ENCODE results near the gene GRID1.

The GRID1 gene

DNA sequence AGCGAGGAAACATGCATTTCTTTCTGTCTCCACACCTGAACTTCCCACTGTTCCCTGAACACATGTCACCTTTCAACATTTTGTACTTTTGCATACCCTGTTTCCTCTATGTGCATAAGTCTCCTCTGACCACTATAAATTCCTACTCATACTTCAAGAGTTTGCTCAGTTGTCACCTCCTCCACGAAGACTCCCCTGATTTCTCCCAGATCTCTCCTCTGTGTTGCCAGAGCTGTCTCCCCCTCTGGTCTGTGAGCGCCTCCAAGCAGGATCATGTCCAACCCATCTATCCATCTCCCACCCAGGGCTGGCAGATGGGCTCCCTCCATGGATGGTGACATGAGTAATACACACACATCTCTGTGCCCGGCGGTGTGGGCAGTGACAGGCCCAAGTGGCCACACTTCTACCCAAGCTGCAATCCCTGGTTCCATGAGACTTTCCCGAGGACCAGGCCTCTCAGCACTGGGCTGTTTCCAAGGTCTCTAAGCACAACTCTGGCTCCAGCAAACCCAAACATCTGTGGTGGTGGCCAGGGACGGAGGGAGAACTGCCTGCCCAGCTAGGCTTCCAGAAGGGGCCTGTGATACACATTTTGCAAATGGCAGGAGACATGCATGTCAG, 135.9 kb downstream of the GRID1 start:
- no peak for DNase-seq (ENCODE audit: low read depth, low spot score)

GRCh38 chr10:86229811-86230556, 136.6 kb downstream of the GRID1 start:
- no peak for DNase-seq (ENCODE audit: low read depth, low spot score)

DNA sequence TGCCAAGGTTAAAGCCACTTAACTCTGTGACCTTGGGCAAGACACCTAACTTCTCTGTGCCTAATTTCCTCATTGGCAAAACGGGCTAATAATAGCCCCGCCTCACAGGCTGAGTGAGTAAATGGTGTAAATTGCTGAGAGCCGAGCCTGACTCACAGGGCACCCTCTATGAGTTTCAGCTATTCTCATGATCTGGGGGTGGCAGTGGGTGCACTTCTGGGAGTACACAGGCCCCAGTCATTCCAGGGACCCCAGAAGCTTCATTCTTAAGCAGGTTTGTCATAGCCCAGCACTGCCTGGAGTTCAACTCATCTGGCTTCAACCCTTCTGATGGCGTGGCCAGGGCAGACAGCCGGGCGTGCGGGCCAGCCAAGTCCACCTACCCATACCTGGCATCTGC, 137.2 kb downstream of the GRID1 start:
- no peak for DNase-seq (ENCODE audit: low read depth, low spot score)

- no peak for DNase-seq (ENCODE audit: low read depth, low spot score)
These were observed 138.9 kb downstream of the GRID1 start for GRCh38 chr10:86227501-86228258.

- no peak for DNase-seq (ENCODE audit: low read depth, low spot score)
These were observed 139.8 kb downstream of the GRID1 start for GRCh38 chr10:86226781-86227201.

DNA sequence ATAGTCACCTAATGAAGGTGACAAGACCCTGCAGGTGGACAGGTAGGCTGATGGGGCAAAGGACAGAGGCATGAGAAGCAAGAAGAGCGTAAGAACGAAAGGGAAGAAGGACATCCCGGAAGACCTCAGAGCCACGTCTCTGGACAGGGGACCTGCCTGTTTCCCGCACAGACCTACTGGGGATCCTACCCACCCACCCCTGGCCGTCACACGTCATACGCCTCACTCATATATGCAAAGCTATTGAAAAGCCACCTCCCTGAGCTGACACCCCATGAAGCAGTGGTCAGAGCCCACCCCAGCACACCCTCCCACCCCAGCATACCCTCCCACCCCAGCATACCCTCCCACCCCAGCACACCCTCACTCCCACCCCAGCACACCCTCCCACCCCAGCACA, 140.6 kb downstream of the GRID1 start:
- no peak for DNase-seq (ENCODE audit: low read depth, low spot score)

GRCh38 chr10:86225103-86225782, 141.4 kb downstream of the GRID1 start:
- DNase-seq (ENCODE audit: low read depth, low spot score), result peak; percentile 29

DNA sequence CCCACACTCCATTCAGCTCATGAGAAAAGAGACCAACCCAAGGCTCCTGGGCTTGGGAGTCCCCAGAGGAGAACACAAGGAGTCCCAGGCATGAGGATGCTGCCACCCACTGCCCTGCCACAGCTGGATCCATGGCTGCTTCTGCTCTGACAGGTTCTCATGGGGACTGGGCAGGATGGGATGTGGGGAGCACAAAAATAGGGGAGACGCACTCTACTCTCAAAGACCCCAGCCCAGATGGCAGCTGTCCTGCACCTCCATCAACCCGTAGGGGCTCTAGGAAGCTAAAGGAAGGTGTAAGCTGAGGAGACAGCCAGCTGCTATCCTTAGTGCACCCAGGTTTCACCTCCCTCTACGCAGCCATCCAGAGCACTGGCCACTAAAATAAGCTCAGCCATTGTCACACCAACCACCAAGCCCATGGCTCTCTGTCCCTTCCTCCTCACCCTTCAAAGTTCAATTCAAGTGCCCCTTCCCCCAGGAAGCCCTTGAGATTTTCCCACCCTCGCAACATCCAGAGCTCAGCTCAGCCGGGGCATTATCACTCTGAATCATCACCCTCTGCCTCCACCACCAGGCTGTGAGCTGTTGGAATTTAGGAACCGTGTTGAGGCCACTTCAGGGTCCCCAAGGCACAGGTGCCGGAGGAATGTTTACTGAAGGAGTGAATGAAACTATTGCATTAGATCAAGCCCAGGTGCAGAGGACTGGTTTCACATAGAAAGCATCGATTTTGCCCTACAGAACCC, 142.1 kb downstream of the GRID1 start:
- no peak for DNase-seq (ENCODE audit: low read depth, low spot score)

DNA sequence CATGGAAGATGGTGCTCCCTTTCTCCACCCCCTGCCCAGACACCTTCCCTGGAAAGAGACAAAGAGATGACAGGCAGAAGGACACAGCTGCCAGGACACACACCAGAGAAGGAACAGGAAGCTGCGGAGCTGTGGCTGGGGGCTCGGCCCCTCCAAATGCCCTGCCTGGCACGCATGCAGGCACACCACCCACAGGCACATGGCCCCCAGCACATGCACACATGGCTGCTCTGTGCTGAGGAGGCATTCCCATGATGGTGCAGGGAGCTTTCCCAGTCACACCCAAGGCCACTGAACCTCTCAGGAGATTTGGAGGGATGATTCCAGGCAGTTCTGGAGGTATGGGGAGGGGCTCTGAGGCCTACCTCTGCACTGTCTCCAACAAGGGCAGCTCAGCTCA, 143.3 kb downstream of the GRID1 start:
- DNase-seq (ENCODE audit: low read depth, low spot score), result no peak

DNA sequence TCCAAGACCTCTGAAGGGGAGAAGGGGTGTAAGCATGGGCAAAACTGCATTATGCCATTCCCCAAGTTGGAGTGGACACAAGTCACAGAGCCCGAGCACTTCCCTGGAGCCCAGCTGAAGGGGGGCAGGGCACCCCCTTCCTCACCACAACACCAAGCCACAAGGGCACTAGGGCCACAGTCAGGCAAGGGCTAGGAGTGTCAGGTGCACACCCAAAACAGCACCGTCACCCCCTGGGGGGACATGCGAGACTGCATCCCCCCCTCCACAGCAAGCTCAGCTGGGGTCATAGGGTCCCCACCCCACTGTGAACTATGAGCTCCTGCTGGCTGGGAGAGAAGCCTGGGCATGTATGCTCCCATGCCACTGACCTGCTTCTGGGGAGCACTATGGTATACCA, 143.9 kb downstream of the GRID1 start:
- DNase-seq (ENCODE audit: low read depth, low spot score), result no peak

DNA sequence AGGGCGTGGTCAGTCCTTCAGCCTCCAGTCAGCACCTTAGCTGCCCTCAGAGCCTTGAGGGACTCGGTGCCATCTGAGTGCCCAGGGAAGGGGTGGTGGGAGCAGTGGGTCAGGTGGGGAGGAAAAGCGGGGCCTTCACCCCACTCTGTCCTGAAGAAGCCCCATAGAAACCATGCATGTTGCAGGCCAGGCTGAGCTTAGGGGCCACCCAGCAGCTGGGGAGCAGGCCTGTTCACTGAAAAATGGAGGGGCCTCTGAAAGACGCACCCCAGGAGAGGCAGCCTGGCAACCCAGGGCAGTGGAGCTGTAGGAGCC, 144.3 kb downstream of the GRID1 start:
- no peak for DNase-seq (ENCODE audit: low read depth, low spot score)

DNA sequence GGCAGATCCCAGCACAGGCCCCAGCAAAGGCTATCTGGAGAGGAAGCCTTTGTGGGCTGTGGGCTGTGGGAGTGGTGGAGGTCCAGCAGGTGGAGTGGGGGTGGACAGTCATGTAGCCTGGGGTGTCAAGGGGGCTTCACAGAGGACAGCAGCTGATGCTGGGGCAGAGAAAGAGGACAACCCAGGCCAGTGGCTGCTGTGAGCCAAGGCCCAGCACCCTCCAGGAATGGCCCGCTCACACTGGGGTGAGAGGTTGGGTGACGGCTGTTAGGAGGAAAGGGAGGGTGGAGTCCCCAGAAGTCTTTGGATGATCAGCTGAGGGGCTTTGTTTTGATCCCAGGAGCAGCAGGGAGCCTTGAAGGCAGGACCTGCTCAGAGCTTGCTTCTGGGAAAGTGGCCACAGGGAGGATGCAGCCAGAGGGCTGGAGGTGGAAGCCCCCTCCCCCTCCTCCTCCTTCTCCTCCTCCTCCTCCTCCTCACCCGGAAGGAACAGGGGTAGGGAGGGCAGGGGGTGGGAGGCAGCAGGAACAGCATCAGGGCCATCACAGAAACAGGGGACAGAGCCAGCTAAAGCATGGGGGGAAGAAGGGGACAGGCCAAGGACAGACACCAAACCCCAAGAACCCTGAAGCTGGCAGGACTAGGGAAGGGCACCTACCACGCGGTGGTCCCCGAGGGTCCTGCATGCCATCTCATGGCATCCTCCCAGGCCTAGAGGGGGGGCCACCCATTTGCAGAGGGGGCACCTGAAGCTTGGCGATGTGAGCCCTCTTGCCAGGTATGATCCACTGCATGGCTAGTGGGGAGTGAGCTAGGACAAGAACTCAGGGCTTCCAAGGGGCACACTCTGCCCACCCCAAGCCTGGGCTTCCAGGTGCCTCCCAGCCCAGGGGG, 144.9 kb downstream of the GRID1 start:
- DNase-seq (ENCODE audit: low read depth, low spot score), result peak; percentile 18

DNA sequence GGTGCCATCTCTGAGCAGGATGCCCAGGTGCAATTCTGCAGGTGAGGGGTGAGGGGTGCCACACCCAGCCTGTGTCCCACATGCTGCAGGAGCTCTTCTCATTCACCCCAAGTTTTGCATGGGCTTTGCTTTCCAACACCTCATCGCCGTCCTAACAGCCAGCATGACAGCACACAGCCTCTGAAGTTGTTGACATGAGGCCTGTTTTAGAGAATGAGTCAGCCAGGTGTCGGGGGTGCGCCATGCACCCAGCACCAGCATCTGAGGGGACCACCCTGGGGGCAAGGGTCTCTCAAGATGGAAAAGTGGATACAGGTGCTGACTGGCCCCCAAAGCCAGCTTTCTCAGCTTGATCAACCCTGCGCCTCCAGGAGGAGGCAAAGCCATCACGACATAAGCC, 146.0 kb downstream of the GRID1 start:
- DNase-seq (ENCODE audit: low read depth, low spot score), result no peak

DNA sequence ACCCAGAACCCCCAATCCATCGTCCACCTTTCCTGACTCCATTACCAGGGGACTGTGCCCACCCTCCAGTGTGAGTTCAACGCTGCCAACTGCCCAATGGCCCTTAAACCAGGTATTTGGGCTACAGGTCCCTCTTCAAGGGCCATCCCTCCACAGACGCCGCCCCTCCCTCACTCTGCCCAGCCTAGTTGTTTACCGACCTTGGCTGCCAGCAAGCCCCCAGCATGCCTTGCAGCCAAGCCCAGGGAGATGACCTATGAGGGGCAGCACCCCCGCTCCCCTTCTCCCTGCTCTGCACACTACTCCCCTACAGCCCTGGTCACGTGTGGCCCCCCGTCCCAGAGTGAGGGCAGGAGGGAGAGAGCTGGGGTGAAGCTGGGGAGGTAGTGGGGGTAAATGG, 147.3 kb downstream of the GRID1 start:
- DNase-seq (ENCODE audit: low read depth, low spot score), result no peak

DNA sequence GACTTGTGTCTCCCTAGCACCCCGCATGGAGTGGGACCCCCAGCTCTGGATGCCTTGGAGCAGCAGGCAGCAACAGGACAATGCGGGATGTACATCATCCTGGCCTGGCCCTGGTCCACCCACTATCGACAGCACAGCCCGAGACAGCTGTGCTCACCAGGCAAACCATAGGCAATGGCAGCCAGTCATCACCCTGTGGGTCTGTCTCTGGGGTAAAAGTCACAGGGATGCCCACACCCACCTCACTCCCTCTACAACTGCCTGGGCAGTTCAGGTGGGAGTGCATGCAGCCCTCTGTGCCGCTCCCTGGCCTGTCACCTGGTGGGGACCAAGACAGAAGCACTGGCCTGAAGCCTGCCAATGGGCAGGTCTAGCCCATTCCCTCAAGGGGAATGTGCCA, 147.8 kb downstream of the GRID1 start:
- no peak for DNase-seq (ENCODE audit: low read depth, low spot score)

DNA sequence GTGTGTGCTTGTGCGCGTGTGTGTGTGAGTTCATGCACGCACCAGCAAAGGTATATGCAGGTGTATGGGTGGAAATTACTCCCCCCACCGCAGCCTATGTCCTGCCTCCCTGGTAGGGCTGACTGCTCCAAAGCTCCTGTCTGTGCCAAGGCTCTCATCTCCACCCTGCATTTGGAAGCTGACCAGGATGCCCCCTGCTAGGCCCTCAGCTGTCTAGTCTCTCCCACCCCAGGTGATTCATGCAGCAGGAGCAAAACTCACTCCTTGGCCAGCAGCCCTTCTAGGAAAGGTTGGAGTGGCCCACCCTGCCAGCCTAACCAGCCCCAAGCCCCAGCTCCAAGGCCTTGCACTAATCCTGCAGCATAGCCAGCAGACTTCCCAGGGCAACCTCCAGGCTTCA, 148.4 kb downstream of the GRID1 start:
- no peak for DNase-seq (ENCODE audit: low read depth, low spot score)

DNA sequence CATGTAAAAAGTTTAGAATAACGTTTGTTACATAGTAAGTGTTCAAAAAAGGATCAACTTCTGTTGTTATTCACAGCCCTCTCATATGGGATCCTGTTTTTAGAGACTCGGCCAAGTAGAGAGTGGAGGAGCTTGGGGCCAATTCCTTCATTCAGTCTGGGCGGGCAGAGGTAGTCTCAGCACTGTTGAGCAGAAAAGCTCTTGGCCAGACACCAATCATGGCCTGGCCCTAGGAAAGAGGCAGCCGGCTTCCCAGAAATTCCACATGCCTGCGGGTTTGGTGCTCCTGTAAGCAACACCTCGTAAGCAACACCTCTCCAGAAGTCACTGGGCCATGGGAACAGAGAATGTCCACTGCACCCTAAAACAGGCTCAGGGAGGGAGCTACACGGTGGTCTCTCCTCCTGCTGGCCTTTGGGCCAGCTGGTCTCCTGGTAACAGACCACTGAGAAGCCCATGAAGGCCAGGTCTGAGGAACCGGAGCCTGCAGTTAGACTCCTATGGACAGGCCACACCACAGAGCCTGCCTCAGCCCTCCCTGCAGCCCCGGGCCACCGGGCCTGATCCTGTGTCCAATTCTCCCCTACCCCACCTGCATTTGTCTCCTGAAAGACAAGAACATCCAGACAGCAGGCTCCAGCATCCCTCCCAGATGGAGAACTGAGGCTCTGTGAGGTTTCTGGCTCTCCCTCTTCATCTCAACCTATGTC, 149.1 kb downstream of the GRID1 start:
- DNase-seq (ENCODE audit: low read depth, low spot score), result no peak

- DNase-seq (ENCODE audit: low read depth, low spot score), result no peak
These were observed 149.7 kb downstream of the GRID1 start for GRCh38 chr10:86216886-86217285.

DNA sequence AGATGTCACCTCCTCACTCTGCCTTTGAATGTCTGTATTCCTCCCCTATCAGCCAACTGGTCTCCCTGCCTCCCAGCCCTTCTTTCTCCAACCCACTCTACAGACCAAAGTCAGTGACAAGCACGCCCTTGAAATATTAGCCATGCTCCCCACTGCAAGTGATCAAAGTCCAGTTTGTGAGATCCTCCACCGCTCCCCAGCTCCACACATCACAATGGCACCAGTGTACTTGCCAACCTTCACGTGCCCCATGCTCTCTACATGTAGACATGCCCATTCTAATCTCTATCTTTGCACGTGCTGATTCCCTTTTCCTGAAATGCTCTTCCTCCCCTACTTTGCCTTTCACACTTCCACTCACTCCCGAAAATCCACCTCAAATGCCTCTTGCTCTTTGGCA, 150.9 kb downstream of the GRID1 start:
- no peak for DNase-seq (ENCODE audit: low read depth, low spot score)

DNA sequence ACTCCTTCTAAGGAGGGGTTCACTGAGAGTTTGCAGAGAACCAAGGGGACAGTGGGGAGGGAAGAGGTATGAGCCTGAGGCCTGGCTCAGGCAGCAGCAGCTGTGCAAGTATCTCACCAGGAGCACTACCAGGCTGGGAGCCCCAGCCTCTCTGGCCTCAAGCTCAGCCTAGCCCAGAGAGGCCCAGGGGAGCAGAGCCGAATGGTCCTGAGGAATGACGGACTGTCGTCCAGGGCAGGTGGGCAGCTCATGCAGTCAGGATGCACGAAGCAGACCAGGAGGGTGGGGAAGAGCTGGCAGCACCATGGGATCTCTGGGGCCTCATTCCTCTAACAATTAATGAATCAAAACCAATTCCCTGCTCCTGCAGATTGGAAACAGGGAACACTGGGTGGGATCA, 151.5 kb downstream of the GRID1 start:
- no peak for DNase-seq (ENCODE audit: low read depth, low spot score)

Data from ELF-1 (cell line).